ENCODE data around the gene CDK18.

CDK18 gene

GRCh38 chr1:205523891-205524793, 19.7 kb downstream of the CDK18 start:
- DNase-seq (ENCODE audit: low spot score) = peak; percentile 81

- DNase-seq (ENCODE audit: low spot score) = no peak
Observed at GRCh38 chr1:205524794-205525101, 20.3 kb downstream of the CDK18 start.

GRCh38 chr1:205525495-205526285, 21.2 kb downstream of the CDK18 start:
- DNase-seq (ENCODE audit: low spot score) = no peak

GRCh38 chr1:205526431-205526830, 22.0 kb downstream of the CDK18 start:
- no peak for DNase-seq (ENCODE audit: low spot score)

- no peak for DNase-seq (ENCODE audit: low spot score)
Observed at GRCh38 chr1:205527931-205528330, 23.5 kb downstream of the CDK18 start.

GRCh38 chr1:205528446-205528886, 24.0 kb downstream of the CDK18 start:
- no peak for DNase-seq (ENCODE audit: low spot score)

- peak; percentile 98 for DNase-seq (ENCODE audit: low spot score)
Observed at GRCh38 chr1:205528887-205529825, 24.7 kb downstream of the CDK18 start.

- DNase-seq (ENCODE audit: low spot score) = no peak
Observed at GRCh38 chr1:205530116-205530515, 25.6 kb downstream of the CDK18 start.

GRCh38 chr1:205531191-205532025, 26.9 kb downstream of the CDK18 start:
- DNase-seq (ENCODE audit: low spot score) = no peak

GRCh38 chr1:205532026-205532898, 27.8 kb downstream of the CDK18 start:
- no peak for DNase-seq (ENCODE audit: low spot score)

- no peak for DNase-seq (ENCODE audit: low spot score)
Observed at GRCh38 chr1:205532996-205533735, 28.7 kb downstream of the CDK18 start.

- no peak for DNase-seq (ENCODE audit: low spot score)
Observed at GRCh38 chr1:205533748-205534443, 29.4 kb downstream of the CDK18 start.

- no peak for DNase-seq (ENCODE audit: low spot score)
Observed at GRCh38 chr1:205534444-205534985, 30.0 kb downstream of the CDK18 start.

- DNase-seq (ENCODE audit: low spot score) = no peak
Observed at GRCh38 chr1:205535096-205535495, 30.6 kb downstream of the CDK18 start.

GRCh38 chr1:205535866-205536758, 31.6 kb downstream of the CDK18 start:
- DNase-seq (ENCODE audit: low spot score) = no peak

- DNase-seq (ENCODE audit: low spot score) = no peak
Observed at GRCh38 chr1:205536759-205537361, 32.4 kb downstream of the CDK18 start.

All from iPS-NIHi11 (cell line).